ENCODE results near the gene VGF.

GRCh38 chr7:101114492-101114891 lies 50.9 kb downstream of the VGF start:
- TF ChIP-seq CTCF (tag by site-specific recombination; IDR thresholded peaks at IDR 0.05) = no peak
- TF ChIP-seq HOXA7 (CRISPR knock-in tag; IDR thresholded peaks at IDR 0.05; ENCODE audit: borderline replicate concordance) = no peak

Data from HEK293 (cell line).